Osteocyte (in vitro differentiated cells): ENCODE measurements around the gene ZCCHC7. TPM values are rescaled to one million over a fixed set of nuclear protein-coding genes. Genes with fewer than 3 reads are reported as not detected.
"Not testable (repeated sequence)": the region's sequence is repeated elsewhere in the genome, so short reads cannot be mapped to it uniquely, and the experiment has no call there.

Experiments used
- DNase-seq: peaks from one replicate; pipeline ENCODE4 v3.0.0; 2021; ENCODE audit warnings: mixed read lengths; ENCODE audit not compliant: unreplicated experiment; ENCODE audit errors: extremely low spot score
- H3K27ac Mint-ChIP-seq: one replicate; pipeline ENCODE4 v1.8.0; 2021; ENCODE audit warnings: mild to moderate bottlenecking, mixed read lengths; ENCODE audit not compliant: unreplicated experiment
- H3K27me3 Mint-ChIP-seq: one replicate; pipeline ENCODE4 v1.8.0; 2021; ENCODE audit warnings: mixed read lengths; ENCODE audit not compliant: unreplicated experiment
- H3K36me3 Mint-ChIP-seq: one replicate; pipeline ENCODE4 v1.8.0; 2021; ENCODE audit warnings: mixed read lengths; ENCODE audit not compliant: unreplicated experiment
- H3K4me1 Mint-ChIP-seq: one replicate; pipeline ENCODE4 v1.8.0; 2021; ENCODE audit warnings: mixed read lengths; ENCODE audit not compliant: unreplicated experiment
- H3K4me3 Mint-ChIP-seq: one replicate; pipeline ENCODE4 v1.8.0; 2021; ENCODE audit warnings: mild to moderate bottlenecking, moderate library complexity, mixed read lengths; ENCODE audit not compliant: unreplicated experiment
- H3K9me3 Mint-ChIP-seq: one replicate; pipeline ENCODE4 v1.8.0; 2021; ENCODE audit warnings: mixed read lengths; ENCODE audit not compliant: unreplicated experiment
- total RNA-seq: library from RNA; stranded (reverse); gene quantifications from 2 replicates; pipeline ENCODE4 v1.2.1, GENCODE V29; 2021
- TF ChIP-seq, protein P1 (sequence below): fragments of 200-600 bp; sonication (generic); IDR thresholded peaks from 2 replicates; pipeline ENCODE4 v1.5.0; 2021; ENCODE audit warnings: antibody characterized with exemption, mild to moderate bottlenecking, moderate library complexity

Gene ZCCHC7
- total RNA-seq, 1 donor from 2014 or later: 22.8 TPM

DNA sequence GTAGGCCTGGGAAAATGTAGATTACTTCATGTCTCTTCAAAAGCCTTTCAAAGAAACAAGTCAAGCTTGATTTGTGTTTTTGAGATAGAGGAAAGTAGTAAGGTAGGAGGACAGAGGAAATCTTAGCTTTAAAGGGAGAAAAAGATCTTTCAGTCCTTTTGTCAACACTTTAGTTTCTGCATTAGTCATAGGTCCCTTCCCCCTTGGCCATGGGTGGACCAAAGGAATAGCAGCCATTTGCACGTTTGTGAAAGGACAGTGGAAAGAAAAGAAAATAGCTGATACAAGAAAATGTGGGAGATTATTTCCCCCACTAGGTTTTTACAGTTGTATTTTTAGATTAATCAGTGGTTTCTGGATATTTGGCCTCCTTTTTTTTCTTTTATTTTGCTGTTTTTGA, 180.2 kb downstream of the ZCCHC7 start:
- Mint-ChIP-seq H3K36me3 (peaks cover 14% of the 10 kb centered on the region), H3K9me3 (no peaks in the 10 kb centered on the region), H3K4me3 (no peak overlapping the region), H3K27me3 (no peaks in the 10 kb centered on the region), H3K27ac (peak overlapping the region; percentile 81), H3K4me1 (peaks cover 22% of the 10 kb centered on the region)
- DNase-seq: no peak
- TF ChIP-seq, protein P1, sequence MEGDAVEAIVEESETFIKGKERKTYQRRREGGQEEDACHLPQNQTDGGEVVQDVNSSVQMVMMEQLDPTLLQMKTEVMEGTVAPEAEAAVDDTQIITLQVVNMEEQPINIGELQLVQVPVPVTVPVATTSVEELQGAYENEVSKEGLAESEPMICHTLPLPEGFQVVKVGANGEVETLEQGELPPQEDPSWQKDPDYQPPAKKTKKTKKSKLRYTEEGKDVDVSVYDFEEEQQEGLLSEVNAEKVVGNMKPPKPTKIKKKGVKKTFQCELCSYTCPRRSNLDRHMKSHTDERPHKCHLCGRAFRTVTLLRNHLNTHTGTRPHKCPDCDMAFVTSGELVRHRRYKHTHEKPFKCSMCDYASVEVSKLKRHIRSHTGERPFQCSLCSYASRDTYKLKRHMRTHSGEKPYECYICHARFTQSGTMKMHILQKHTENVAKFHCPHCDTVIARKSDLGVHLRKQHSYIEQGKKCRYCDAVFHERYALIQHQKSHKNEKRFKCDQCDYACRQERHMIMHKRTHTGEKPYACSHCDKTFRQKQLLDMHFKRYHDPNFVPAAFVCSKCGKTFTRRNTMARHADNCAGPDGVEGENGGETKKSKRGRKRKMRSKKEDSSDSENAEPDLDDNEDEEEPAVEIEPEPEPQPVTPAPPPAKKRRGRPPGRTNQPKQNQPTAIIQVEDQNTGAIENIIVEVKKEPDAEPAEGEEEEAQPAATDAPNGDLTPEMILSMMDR: no peak

- Mint-ChIP-seq H3K27ac (peak overlapping the region; percentile 81), H3K36me3 (peaks cover 14% of the 10 kb centered on the region), H3K4me3 (no peak overlapping the region), H3K27me3 (no peaks in the 10 kb centered on the region), H3K9me3 (no peaks in the 10 kb centered on the region), H3K4me1 (peaks cover 21% of the 10 kb centered on the region)
- no peak for DNase-seq
- TF ChIP-seq, protein P1: no peak
Observed at GRCh38 chr9:37301042-37301853, 180.9 kb downstream of the ZCCHC7 start.

- Mint-ChIP-seq H3K36me3 (peaks cover 14% of the 10 kb centered on the region), H3K4me1 (peaks cover 21% of the 10 kb centered on the region), H3K4me3 (no peak overlapping the region), H3K9me3 (no peaks in the 10 kb centered on the region), H3K27ac (peak overlapping the region; percentile 24), H3K27me3 (no peaks in the 10 kb centered on the region)
- TF ChIP-seq, protein P1: no peak
- no peak for DNase-seq
Observed at GRCh38 chr9:37301854-37302172, 181.4 kb downstream of the ZCCHC7 start.

GRCh38 chr9:37302277-37302676, 181.9 kb downstream of the ZCCHC7 start:
- Mint-ChIP-seq H3K36me3 (peaks cover 14% of the 10 kb centered on the region), H3K27me3 (no peaks in the 10 kb centered on the region), H3K27ac (peak overlapping the region; percentile 24), H3K4me1 (peaks cover 21% of the 10 kb centered on the region), H3K4me3 (no peak overlapping the region), H3K9me3 (no peaks in the 10 kb centered on the region)
- DNase-seq: no peak
- TF ChIP-seq, protein P1: no peak

DNA sequence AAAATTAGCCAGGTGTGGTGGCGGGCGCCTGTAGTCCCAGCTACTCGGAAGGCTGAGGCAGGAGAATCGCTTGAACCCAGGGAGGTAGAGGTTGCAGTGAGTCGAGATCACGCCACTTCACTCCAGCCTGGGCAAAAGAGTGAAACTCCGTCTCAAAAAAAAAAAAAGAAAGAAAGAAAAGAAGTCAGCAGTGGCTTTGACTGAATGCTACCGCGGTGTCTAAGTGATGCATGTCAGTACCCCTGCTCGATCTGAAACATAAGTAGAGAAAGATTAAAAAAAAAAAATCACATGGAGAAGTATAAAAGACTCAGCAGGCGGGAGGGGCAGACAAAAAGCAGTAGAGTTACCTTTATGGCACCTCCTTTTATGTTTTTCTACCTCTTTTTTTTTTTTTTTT, 182.9 kb downstream of the ZCCHC7 start:
- not testable (repeated sequence) for H3K9me3 Mint-ChIP-seq, H3K4me3 Mint-ChIP-seq, H3K27ac Mint-ChIP-seq, DNase-seq, H3K27me3 Mint-ChIP-seq
- H3K4me1 Mint-ChIP-seq: peaks cover 21% of the 10 kb centered on the region
- peaks cover 14% of the 10 kb centered on the region for H3K36me3 Mint-ChIP-seq
